ENCODE data around the gene LIN7B. TPM values are rescaled to one million over a fixed set of nuclear protein-coding genes. Genes with fewer than 3 reads are reported as not detected.

The LIN7B gene
- total and polyA plus RNA-seq, 9 of the 15 experiments (the other 6 are each of a cell fraction or from before 2014, with no cell fraction given): 0.89 to 15.7 (median 4.0) TPM

GRCh38 chr19:49119411-49120324, 5.5 kb downstream of the LIN7B start, which contains the start of gene PPFIA3:
Gene PPFIA3 (plus strand): TSS chr19:49119544. CDS start chr19:49127874, 8,330 bp downstream.
- ATAC-seq (peak; percentile 69), DNase-seq (ENCODE audit: extremely low read depth in 1 of 4, low spot score in 3 of 4) (peak; percentile 52 to 69 (median 53)), FAIRE-seq (no peak)
- Histone ChIP-seq H4K20me1 (replicated peaks; ENCODE audit: control insufficient read depth, insufficient read depth, low read length) (no peaks in the 10 kb centered on the region; the same call in 1 of the 2 replicates), H2AFZ (ENCODE audit: low read depth, low read length) (peak within 1 kb of the TSS; percentile 91), H3K9me3 (replicated peaks; ENCODE audit: control insufficient read depth, insufficient read depth, low read depth, low read length) (no peaks in the 10 kb centered on the region), H3K79me2 (ENCODE audit: control insufficient read depth, insufficient read depth, low read length) (peaks cover 20% of the 10 kb centered on the region; the same call in 2 of the 3 replicates), H3K36me3 (ENCODE audit: control insufficient read depth, insufficient read depth, low read length) (peaks cover 11% of the 10 kb centered on the region), H3K4me3 (peak within 1 kb of the TSS; percentile 53), H3K27ac (ENCODE audit: extremely low read depth, low read depth, low read length) (peak within 1 kb of the TSS; percentile 98), H3K4me1 (replicated peaks in 1 of 2; ENCODE audit: control insufficient read depth in 2 of 2, insufficient read depth in 2 of 2, low read length in 2 of 2) (peaks cover 29 to 59% of the 10 kb centered on the region in 2 experiments), H3K4me2 (ENCODE audit: insufficient read depth, low read length) (peak within 1 kb of the TSS; percentile 86), H3K9me1 (ENCODE audit: control insufficient read depth, insufficient read depth, low read length) (no peaks in the 10 kb centered on the region), H3K9ac (ENCODE audit: insufficient read depth in 1 of 2, low read depth in 2 of 2, low read length in 2 of 2) (peak within 1 kb of the TSS; percentile 95 to 98), H3K27me3 (ENCODE audit: control insufficient read depth in 2 of 2, insufficient read depth in 2 of 2, low read length in 2 of 2) (no peaks in the 10 kb centered on the region)
- ChIA-PET CTCF (ENCODE audit: low intra/inter-chr PET ratio) (no interaction called here), POLR2A (interaction anchor here (0.6 to 1.4 kb wide), 6 partner anchors 9 to 248 kb away, joined by 3 to 6 read pairs (median 4); partner anchors contain the start of gene PPP1R15A)
- in situ Hi-C loops (cut with MboI): loop anchor here (10.0 kb wide), 1 partner anchor 1215 kb away; no protein-coding TSS in a partner anchor
- no TSS peak for BruUV-seq (replicated peaks)
- intact Hi-C loops (cut with micrococcal nuclease): loop anchor here (5.0 kb wide), 1 partner anchor 38 kb away; the partner anchor contains the start of genes HRC and TRPM4
- WGBS (ENCODE audit: insufficient coverage, low coverage, missing lambda C conversion rate): 2% methylated on average over 24 of the region's 90 CpGs
- TF ChIP-seq U2AF2 (optimal IDR thresholded peaks at IDR 0.05; ENCODE audit: low read depth, low read length) (no peak), RAD51 (IDR thresholded peaks at IDR 0.05; ENCODE audit: borderline replicate concordance, low read depth) (no peak), FOXM1 (IDR thresholded peaks at IDR 0.05; ENCODE audit: low read depth) (no peak), FOXM1 (CRISPR knock-in tag; IDR thresholded peaks at IDR 0.05; ENCODE audit: low read depth) (peak; percentile 81; the same call in 1 of the 2 replicates), NR2F6 (CRISPR knock-in tag; IDR thresholded peaks at IDR 0.05) (no peak), NFIC (IDR thresholded peaks at IDR 0.05) (peak; percentile 80), TAF1 (IDR thresholded peaks at IDR 0.05; ENCODE audit: control insufficient read depth, extremely low read depth, insufficient read depth, low read length, severe bottlenecking) (peak; percentile 22), AFF1 (IDR thresholded peaks at IDR 0.05; ENCODE audit: low read depth in 1 of 2, partially characterized antibody in 2 of 2) (peak in 1 of 2 experiments; percentile 41), GMEB1 (CRISPR knock-in tag; IDR thresholded peaks at IDR 0.05) (no peak), HDAC3 (IDR thresholded peaks at IDR 0.05; ENCODE audit: borderline replicate concordance, partially characterized antibody) (no peak), SRSF3 (IDR thresholded peaks at IDR 0.05; ENCODE audit: insufficient read depth, low read length) (no peak), SETDB1 (IDR thresholded peaks at IDR 0.05; ENCODE audit: low read length) (no peak)
